ENCODE data around the gene BICDL2. TPM values are rescaled to one million over a fixed set of nuclear protein-coding genes. Genes with fewer than 3 reads are reported as not detected.
A peak's percentile ranks its signal among the peaks of the same experiment; 100 is the strongest.

Gene BICDL2
- total and polyA plus RNA-seq, 4 donors, result 0.06 to 0.39 (median 0.24) TPM

- H3K4me3 ChIP-seq (ENCODE audit: low read depth, low read length), result no peak overlapping the region
- DNase-seq (ENCODE audit: low read depth in 4 of 6, low spot score in 6 of 6), result no peak
- H3K9me3 ChIP-seq (ENCODE audit: control insufficient read depth, insufficient read depth, low read length), result no peaks in the 10 kb centered on the region
- H3K27ac ChIP-seq (ENCODE audit: low read depth, low read length), result no peak overlapping the region
- no peaks in the 10 kb centered on the region for H3K27me3 ChIP-seq (ENCODE audit: control insufficient read depth, insufficient read depth, low read length)
- peaks cover 4% of the 10 kb centered on the region for H3K4me1 ChIP-seq (ENCODE audit: control insufficient read depth, insufficient read depth, low read length)
- 84% methylated on average over 25 of the region's 26 CpGs for WGBS (ENCODE audit: insufficient coverage)
- no peaks in the 10 kb centered on the region for H3K36me3 ChIP-seq (ENCODE audit: control insufficient read depth, insufficient read depth, low read length)
Observed at GRCh38 chr16:3065742-3066439, 29.1 kb upstream of the BICDL2 start.

GRCh38 chr16:3065069-3065741 lies 28.5 kb upstream of the BICDL2 start, which contains the start of gene IL32:
Gene IL32, plus strand, starts transcription at chr16:3065640. Its CDS starts 172 bp downstream, at chr16:3065812.
- H3K4me3 ChIP-seq (ENCODE audit: low read depth, low read length), result no peak within 1 kb of the TSS
- H3K27ac ChIP-seq (ENCODE audit: low read depth, low read length), result no peak within 1 kb of the TSS
- peak in 1 of 6 donors; percentile 34 for DNase-seq (ENCODE audit: low read depth in 4 of 6, low spot score in 6 of 6)
- no peaks in the 10 kb centered on the region for H3K9me3 ChIP-seq (ENCODE audit: control insufficient read depth, insufficient read depth, low read length)
- H3K36me3 ChIP-seq (ENCODE audit: control insufficient read depth, insufficient read depth, low read length), result no peaks in the 10 kb centered on the region
- 75% methylated on average over 9 of the region's 13 CpGs for WGBS (ENCODE audit: insufficient coverage)
- H3K4me1 ChIP-seq (ENCODE audit: control insufficient read depth, insufficient read depth, low read length), result peaks cover 4% of the 10 kb centered on the region
- H3K27me3 ChIP-seq (ENCODE audit: control insufficient read depth, insufficient read depth, low read length), result no peaks in the 10 kb centered on the region

GRCh38 chr16:3063625-3064386 lies 27.1 kb upstream of the BICDL2 start:
- WGBS (ENCODE audit: insufficient coverage), result 84% methylated on average over 5 of the region's 8 CpGs

GRCh38 chr16:3062553-3062952 lies 25.8 kb upstream of the BICDL2 start:
- WGBS (ENCODE audit: insufficient coverage), result 100% methylated on average over 2 of the region's 6 CpGs
- H3K4me1 ChIP-seq (ENCODE audit: control insufficient read depth, insufficient read depth, low read length), result peaks cover 21% of the 10 kb centered on the region

More at GRCh38 chr16:3063625-3064386, 27.1 kb upstream of the BICDL2 start:
- H3K4me3 ChIP-seq (ENCODE audit: low read depth, low read length), result no peak overlapping the region
- H3K27me3 ChIP-seq (ENCODE audit: control insufficient read depth, insufficient read depth, low read length), result no peaks in the 10 kb centered on the region
- H3K27ac ChIP-seq (ENCODE audit: low read depth, low read length), result no peak overlapping the region
- H3K9me3 ChIP-seq (ENCODE audit: control insufficient read depth, insufficient read depth, low read length), result no peaks in the 10 kb centered on the region
- no peaks in the 10 kb centered on the region for H3K36me3 ChIP-seq (ENCODE audit: control insufficient read depth, insufficient read depth, low read length)
- peaks cover 10% of the 10 kb centered on the region for H3K4me1 ChIP-seq (ENCODE audit: control insufficient read depth, insufficient read depth, low read length)
- DNase-seq (ENCODE audit: low read depth in 4 of 6, low spot score in 6 of 6), result no peak

GRCh38 chr16:3060339-3061127 lies 23.8 kb upstream of the BICDL2 start:
- H3K36me3 ChIP-seq (ENCODE audit: control insufficient read depth, insufficient read depth, low read length), result peaks cover 16% of the 10 kb centered on the region
- 88% methylated on average over 10 of the region's 14 CpGs for WGBS (ENCODE audit: insufficient coverage)
- DNase-seq (ENCODE audit: low read depth in 4 of 6, low spot score in 6 of 6), result no peak
- H3K27ac ChIP-seq (ENCODE audit: low read depth, low read length), result no peak overlapping the region
- H3K4me3 ChIP-seq (ENCODE audit: low read depth, low read length), result no peak overlapping the region
- no peaks in the 10 kb centered on the region for H3K9me3 ChIP-seq (ENCODE audit: control insufficient read depth, insufficient read depth, low read length)
- peaks cover 22% of the 10 kb centered on the region for H3K4me1 ChIP-seq (ENCODE audit: control insufficient read depth, insufficient read depth, low read length)
- no peaks in the 10 kb centered on the region for H3K27me3 ChIP-seq (ENCODE audit: control insufficient read depth, insufficient read depth, low read length)

More at GRCh38 chr16:3062553-3062952, 25.8 kb upstream of the BICDL2 start:
- DNase-seq (ENCODE audit: low read depth in 4 of 6, low spot score in 6 of 6), result no peak
- Histone ChIP-seq H3K4me3 (ENCODE audit: low read depth, low read length) (no peak overlapping the region), H3K27me3 (ENCODE audit: control insufficient read depth, insufficient read depth, low read length) (no peaks in the 10 kb centered on the region), H3K36me3 (ENCODE audit: control insufficient read depth, insufficient read depth, low read length) (no peaks in the 10 kb centered on the region), H3K9me3 (ENCODE audit: control insufficient read depth, insufficient read depth, low read length) (no peaks in the 10 kb centered on the region), H3K27ac (ENCODE audit: low read depth, low read length) (no peak overlapping the region)

- Histone ChIP-seq H3K27ac (ENCODE audit: low read depth, low read length) (peak overlapping the region; percentile 52), H3K27me3 (ENCODE audit: control insufficient read depth, insufficient read depth, low read length) (no peaks in the 10 kb centered on the region), H3K4me1 (ENCODE audit: control insufficient read depth, insufficient read depth, low read length) (peaks cover 22% of the 10 kb centered on the region), H3K9me3 (ENCODE audit: control insufficient read depth, insufficient read depth, low read length) (no peaks in the 10 kb centered on the region), H3K4me3 (ENCODE audit: low read depth, low read length) (peak overlapping the region; percentile 63), H3K36me3 (ENCODE audit: control insufficient read depth, insufficient read depth, low read length) (peaks cover 20% of the 10 kb centered on the region)
- no peak for DNase-seq (ENCODE audit: low read depth in 4 of 6, low spot score in 6 of 6)
- WGBS (ENCODE audit: insufficient coverage), result 73% methylated on average over 3 of the region's 9 CpGs
Observed at GRCh38 chr16:3059723-3060242, 23.0 kb upstream of the BICDL2 start.

GRCh38 chr16:3059041-3059722 lies 22.4 kb upstream of the BICDL2 start:
- H3K4me3 ChIP-seq (ENCODE audit: low read depth, low read length), result peak overlapping the region; percentile 69
- no peaks in the 10 kb centered on the region for H3K27me3 ChIP-seq (ENCODE audit: control insufficient read depth, insufficient read depth, low read length)
- DNase-seq (ENCODE audit: low read depth in 4 of 6, low spot score in 6 of 6), result peak; percentile 54 to 96 (median 83)
- under 1% methylated on average over 64 of the region's 67 CpGs for whole genome bisulfite sequencing (ENCODE audit: insufficient coverage)
- H3K4me1 ChIP-seq (ENCODE audit: control insufficient read depth, insufficient read depth, low read length), result peaks cover 22% of the 10 kb centered on the region
- peak overlapping the region; percentile 52 for H3K27ac ChIP-seq (ENCODE audit: low read depth, low read length)
- H3K9me3 ChIP-seq (ENCODE audit: control insufficient read depth, insufficient read depth, low read length), result no peaks in the 10 kb centered on the region
- H3K36me3 ChIP-seq (ENCODE audit: control insufficient read depth, insufficient read depth, low read length), result peaks cover 23% of the 10 kb centered on the region

- Histone ChIP-seq H3K9me3 (ENCODE audit: control insufficient read depth, insufficient read depth, low read length) (no peaks in the 10 kb centered on the region), H3K27ac (ENCODE audit: low read depth, low read length) (peak overlapping the region; percentile 15), H3K27me3 (ENCODE audit: control insufficient read depth, insufficient read depth, low read length) (no peaks in the 10 kb centered on the region), H3K36me3 (ENCODE audit: control insufficient read depth, insufficient read depth, low read length) (peaks cover 29% of the 10 kb centered on the region), H3K4me3 (ENCODE audit: low read depth, low read length) (peak overlapping the region; percentile 69), H3K4me1 (ENCODE audit: control insufficient read depth, insufficient read depth, low read length) (peaks cover 22% of the 10 kb centered on the region)
- 4% methylated on average over 71 of the region's 77 CpGs for WGBS (ENCODE audit: insufficient coverage)
- DNase-seq (ENCODE audit: low read depth in 4 of 6, low spot score in 6 of 6), result peak in 4 of 6 donors; percentile 20 to 86 (median 54)
Observed at GRCh38 chr16:3058139-3059030, 21.6 kb upstream of the BICDL2 start.
